HG02852 (cell line): ENCODE results near the gene EVA1A.

ENCODE experiments used
- ATAC-seq: cut with Tn5 transposase; IDR thresholded peaks from one replicate; pipeline ENCODE4 v1.9.1; 2021; ENCODE audit warnings: mild to moderate bottlenecking, moderate library complexity; ENCODE audit not compliant: unreplicated experiment

The EVA1A gene

DNA sequence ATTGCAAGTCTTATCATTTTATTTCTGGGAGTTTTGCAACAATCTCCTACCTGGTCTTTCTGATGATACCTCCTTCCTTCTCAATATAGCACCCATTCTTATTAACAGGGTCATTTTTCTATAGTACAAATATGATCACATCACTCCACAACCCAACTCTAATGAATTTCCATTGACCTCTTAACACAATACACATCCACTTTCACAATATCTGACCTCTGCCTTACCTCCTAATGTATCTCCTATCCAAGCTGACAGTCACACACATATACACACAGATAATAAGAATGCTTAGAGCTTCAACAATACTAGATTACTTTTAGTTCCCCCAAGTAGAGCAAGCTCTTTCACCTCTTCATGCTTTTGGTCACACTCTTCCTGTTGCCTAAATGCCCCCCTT, 40.9 kb downstream of the EVA1A start:
- no peak for ATAC-seq

GRCh38 chr2:75518638-75519465, 41.9 kb downstream of the EVA1A start:
- ATAC-seq = no peak

- no peak for ATAC-seq
These were observed 43.0 kb downstream of the EVA1A start for GRCh38 chr2:75517547-75518230.

DNA sequence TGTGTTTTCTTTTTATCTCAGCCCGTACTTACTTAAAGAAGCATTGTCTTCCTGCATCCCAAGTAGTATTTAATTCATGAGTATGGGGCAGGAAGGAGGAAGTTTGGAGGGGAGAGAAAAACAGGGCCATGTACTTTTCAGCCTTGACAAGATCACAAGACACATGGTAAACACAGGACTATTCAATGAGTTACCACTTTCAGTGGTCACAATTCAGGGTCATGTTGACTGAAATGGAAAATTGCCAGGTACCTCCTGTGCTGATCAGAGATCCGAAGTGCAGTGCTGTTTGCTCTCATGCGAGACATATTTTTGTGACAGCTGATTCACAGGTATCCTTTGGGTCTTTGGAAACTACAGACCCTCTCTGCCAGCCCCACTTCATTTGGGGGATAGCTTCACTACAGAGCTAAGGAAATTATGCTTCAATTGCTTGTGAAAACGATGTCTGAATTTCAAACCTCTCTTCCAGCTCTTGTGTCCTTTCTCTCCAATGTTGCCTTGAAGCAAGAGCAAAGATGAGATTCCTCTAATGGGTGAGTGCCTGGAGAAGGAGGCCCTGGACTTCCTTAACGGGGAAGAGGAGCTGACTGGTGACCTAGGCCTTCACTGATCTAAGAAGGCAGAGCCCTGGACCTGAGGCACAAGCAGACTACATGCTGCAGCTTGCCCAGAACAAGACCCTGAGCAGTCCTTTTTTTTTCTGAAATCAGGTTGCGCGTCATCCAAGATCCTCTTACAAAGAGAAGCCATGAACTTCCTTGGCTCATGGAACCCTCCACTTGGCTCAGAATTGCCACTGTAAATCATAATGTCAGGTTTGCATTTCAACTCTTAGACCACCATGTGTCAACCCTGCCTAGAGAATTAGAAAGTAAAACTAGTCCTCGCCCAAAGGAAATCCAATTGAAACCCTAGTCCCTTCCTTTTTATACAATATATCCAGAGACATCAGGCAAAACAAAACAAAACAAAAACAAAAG, 44.1 kb downstream of the EVA1A start:
- no peak for ATAC-seq

DNA sequence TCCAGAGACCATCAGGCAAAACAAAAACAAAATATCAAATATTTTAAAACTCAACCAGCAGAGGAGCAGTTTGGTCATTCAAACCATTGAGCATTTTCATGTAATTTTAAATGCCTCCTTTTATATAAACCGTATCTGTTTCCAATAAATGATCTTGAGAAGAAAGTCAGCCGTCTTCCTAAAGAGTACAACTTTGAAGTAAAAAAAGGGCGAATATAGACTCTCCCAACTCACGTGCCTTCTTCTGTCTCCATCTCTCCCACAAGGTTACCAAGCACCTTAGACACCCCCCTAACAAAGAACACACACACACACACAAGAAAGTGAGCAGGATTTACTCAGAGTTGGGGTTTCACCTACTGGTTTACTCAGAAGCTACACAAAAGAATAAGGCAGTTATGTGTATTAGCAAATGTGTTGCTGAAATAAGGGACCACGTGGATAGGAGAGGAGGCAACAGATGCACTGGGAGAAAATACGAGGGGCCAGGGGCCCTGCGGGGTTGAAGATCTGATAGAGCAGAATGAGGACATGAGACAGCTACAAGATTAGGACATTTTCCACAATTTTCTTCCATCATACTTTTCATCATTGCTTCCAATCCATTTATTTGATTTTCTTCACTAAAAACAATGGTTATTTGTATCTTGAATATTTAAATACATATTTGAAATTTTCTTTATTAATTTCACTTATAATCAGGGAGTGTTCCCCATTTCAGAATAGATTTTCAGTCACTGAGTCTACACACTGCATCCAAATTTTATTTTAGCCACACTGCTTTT, 45.0 kb downstream of the EVA1A start:
- ATAC-seq = no peak

GRCh38 chr2:75513616-75514170, 47.0 kb downstream of the EVA1A start:
- ATAC-seq = no peak

- no peak for ATAC-seq
These were observed 48.1 kb downstream of the EVA1A start for GRCh38 chr2:75512455-75513212.

- no peak for ATAC-seq
These were observed 54.5 kb downstream of the EVA1A start for GRCh38 chr2:75506101-75506697.

- ATAC-seq = no peak
These were observed 55.7 kb downstream of the EVA1A start for GRCh38 chr2:75505012-75505411.

- no peak for ATAC-seq
These were observed 57.6 kb downstream of the EVA1A start for GRCh38 chr2:75503048-75503607.

GRCh38 chr2:75500633-75501032, 60.1 kb downstream of the EVA1A start:
- no peak for ATAC-seq

GRCh38 chr2:75499534-75499933, 61.2 kb downstream of the EVA1A start:
- no peak for ATAC-seq

DNA sequence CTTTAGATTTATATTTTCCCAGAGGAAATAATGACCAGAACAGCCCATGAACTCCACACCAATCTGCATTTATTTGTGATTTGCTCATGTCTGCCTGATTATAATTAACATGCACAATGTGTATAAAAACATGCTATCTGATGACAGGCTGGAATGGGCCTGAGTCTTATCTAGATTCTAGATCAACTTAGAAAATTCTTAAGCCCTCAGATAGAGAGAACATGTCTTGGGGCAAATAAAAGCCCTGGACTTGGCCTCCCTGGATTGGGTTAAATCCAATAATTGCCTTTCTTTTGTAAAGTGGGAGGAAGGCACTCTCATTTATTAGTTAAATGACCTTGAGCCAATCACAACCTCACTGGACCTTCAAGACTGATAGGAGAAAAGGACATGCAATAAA, 61.8 kb downstream of the EVA1A start:
- ATAC-seq = no peak

- ATAC-seq = no peak
These were observed 63.5 kb downstream of the EVA1A start for GRCh38 chr2:75497256-75497655.

DNA sequence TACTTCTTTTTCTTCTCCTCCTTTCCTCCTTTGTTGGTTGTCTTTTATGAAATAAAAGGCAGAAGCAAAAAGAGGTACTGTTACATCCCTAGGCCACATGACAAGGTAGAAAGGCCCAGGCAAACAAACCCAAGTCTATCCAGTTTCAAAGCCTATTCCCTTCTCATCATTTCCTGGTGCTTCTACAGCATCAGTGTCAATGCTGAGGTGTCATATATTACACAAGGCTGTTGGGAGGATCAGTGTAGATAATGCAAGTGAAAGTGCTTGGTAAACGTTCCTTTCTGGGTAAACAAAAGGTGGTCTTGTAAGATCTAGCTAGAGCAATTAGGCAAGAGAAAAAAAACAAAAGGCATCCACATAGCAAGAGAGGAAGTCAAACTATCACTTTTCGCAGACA, 64.9 kb downstream of the EVA1A start:
- ATAC-seq = no peak

DNA sequence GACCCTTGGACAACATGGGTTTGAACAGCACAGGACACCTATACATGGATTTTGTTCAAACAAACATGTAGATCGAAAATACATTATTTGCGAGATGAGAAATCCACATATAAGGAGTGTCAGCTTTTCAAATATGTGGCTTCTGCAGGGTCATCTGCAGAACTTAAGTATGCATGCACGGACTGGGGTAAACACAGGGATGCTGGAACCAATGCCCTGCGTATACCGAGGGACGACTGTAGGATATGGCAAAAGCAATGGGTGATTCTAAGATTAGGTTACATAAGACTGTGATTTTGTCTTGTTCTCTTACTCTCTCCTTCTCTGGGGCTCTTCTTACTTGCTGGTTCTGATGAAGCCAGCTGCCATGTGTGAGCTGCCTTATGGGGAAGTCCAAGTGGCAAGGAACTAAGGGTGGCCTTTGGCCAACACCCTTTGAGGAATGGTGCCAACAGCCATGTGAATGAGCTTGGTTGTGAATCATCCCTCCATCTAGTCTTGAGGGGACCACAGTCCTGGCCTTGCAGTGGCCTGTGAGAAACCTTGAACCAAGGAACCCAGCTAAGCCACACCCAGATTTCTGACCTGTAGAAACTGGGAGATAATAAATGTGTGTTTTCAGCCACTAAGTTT, 66.5 kb downstream of the EVA1A start:
- no peak for ATAC-seq

- no peak for ATAC-seq
These were observed 67.5 kb downstream of the EVA1A start for GRCh38 chr2:75493230-75493629.

DNA sequence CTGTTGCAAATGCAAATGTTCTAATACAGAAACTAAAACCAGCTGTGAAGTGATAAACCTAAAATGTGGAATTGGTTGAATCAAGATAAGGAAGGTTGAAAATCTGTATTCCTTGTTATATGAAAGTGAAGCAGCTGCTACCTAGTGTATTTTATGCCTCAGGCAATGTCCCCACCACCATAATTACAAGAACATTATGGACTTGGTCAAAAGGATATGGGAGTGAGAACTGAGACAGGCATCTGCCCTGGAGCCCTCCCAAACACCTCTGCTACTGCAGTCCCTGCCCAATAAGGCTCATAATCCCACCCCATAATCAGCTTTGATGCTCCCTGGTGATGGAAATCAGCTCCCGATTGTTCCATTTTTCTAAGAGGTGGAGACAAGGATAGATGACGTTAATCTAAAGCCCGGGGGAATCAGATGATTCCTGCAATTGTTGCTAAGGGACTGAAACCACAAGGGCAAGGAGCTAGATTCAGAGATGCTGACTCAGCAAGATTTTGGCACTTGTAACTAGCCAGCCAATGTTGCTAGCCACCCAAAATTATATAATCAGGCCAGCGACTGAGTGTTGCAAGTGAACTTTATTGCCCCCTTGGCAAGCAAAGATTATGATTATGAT, 69.5 kb downstream of the EVA1A start:
- no peak for ATAC-seq
